Fibroblast of skin of left quadriceps (primary cell): ENCODE data around the gene RBPJL.
A peak's percentile ranks its signal among the peaks of the same experiment; 100 is the strongest.

Experiments used
- DNase-seq, 2 experiments: peaks; one replicate each; pipeline ENCODE4 v3.0.0-alpha.2; 2013; ENCODE audit warnings: low read depth in 2 of 2

The RBPJL gene

DNA sequence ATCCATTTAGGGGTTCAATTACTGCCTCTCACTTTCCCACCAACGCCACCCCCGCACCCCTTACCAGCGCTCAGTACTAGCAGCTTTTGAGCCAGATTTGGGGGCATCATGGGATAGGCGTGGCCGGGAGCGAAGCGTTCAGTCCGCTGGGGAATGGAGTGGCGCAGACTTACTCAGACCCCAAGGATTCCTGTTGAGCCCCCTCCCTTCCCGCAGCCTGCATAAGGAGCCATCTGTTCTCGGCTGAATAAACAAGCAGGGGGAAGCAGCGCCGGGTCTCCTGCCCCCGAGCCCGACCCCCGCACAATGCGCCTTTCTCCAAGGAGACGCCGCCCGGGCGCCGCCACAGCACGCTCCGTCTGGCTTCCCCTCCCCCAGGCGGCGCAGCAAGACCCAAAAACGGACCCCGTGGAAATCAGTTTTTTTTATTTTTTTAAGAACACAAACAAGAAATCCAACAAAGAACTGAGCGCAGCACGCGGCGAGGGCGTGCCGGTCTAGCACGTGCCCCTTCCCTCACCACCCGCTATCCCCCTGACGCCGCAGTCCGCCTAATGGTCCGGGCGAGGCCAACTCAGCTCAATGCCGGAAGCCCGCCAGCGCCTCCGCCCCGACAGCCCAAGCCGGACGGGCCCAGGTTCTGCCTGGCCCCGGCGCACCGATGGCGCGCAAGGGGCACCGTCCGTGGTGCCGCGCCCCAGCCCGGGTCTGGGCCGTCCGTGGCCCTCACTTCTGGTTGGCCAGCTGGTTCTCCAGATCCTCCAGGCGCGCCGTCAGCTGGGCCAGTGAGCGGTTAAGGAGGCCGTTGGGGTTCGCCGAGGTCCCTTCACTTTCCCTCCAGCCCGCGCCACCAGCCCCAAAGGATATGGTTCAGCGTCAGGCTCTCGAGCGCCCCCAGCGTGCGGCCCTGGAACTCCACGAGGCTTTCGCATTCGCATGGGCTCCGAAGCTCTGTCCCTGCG, 13.3 kb upstream of the RBPJL start:
- peak; percentile 17 to 30 for DNase-seq

- DNase-seq, result no peak
Measured at GRCh38 chr20:45294003-45294368, 12.7 kb upstream of the RBPJL start.

DNA sequence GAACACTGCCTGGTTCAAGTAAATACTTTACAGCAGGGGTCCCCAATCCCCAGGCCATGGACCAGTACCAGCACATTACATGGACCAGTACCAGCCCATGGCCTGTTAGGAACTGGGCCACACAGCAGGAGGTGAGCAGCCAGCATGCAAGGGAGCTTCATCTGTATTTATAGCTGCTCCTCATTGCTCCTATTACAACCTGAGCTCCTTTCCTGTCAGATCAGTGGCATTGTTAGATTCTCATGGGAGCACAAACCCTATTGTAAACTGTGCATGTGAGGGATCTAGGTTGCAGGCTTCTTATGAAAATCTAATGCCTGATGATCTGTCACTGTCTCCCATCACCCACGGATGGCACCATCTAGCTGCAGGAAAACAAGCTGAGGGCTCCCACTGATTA, 12.0 kb upstream of the RBPJL start:
- no peak for DNase-seq

DNA sequence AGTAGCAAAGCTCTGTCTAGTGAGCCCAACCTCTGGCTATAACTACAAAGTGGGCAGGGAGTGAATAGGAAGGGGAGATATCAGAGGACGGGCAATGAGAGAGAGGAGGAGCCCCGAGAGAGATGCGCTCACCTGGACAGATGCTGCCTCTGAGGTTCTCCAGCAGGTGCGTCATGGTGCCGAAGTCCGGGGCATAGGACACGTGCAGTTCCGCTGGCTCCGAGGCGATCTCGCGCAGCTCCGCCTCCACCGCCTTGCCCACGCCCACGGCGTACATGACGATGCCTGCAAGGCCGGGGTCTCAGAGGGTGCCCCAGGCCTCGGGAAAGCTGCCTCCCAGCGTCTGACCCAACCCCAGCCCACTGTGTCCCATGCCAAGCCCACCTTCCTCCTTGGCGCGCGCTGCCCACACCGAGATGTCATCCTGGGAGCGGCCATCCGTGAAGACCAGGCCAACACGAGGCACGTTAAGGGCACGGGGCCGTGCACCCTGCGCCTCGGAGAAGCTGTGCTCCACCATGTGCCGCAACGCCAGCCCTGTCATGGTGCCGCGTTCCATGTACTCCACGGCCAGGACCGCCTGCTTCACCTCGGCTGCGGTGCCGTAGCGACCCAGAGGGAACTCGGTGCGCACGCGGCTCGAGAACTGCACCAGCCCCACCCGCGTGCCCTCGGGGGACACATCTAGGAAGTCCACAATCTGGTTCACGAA, 8.7 kb upstream of the RBPJL start:
- no peak for DNase-seq

DNA sequence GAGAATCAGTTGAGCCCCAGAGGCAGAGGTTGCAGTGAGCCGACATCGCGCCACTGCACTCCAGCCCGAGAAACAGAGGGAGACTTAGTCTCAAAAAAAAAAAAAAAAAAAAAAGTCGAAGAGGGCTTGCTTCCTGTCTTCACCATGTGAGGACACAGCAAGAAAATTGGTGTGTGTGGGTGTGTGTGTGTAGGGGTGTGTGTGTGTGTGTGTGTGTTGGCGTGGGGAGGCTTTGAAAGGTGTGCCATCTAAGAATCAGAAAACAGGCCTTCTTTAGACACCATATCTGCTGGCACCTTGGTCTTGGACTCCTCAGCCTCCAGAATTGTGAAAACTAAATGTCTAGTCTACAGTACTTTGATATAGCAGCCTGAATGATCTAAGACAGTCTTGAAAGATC, 6.9 kb upstream of the RBPJL start:
- no peak for DNase-seq

DNA sequence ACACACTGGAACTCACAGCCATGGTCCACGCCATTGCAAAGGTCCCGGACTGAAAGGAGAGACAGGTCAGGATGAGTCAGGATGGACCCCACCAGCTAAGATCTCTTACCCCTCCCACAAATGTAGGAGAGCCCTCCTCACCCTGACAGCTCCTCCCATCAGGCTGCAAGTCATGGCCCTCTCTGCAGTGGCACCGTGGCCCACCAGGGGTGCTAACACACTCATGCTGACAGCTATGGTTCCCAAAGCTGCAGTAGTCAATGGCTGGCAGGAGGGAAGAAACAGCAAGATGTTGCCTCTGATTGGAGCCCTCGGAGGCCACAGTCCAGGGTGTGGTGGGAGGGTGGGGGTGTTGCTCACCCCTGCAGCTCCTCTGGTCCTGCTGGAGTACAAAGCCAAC, 5.7 kb upstream of the RBPJL start:
- DNase-seq, result no peak

GRCh38 chr20:45301824-45302271, 4.8 kb upstream of the RBPJL start:
- DNase-seq, result no peak

GRCh38 chr20:45303586-45304463, 2.8 kb upstream of the RBPJL start:
- no peak for DNase-seq

GRCh38 chr20:45304464-45304999, 2.1 kb upstream of the RBPJL start:
- no peak for DNase-seq

GRCh38 chr20:45305262-45305661, 1.4 kb upstream of the RBPJL start:
- DNase-seq, result no peak

GRCh38 chr20:45307076-45307640, 518 bp downstream of the RBPJL start:
- DNase-seq, result no peak

GRCh38 chr20:45308117-45308778, 1.6 kb downstream of the RBPJL start, which contains the start of gene MATN4:
Gene MATN4 (minus strand): TSS chr20:45308299. CDS start chr20:45305582, 2,717 bp downstream.
- DNase-seq, result no peak

GRCh38 chr20:45309075-45309474, 2.4 kb downstream of the RBPJL start:
- no peak for DNase-seq

GRCh38 chr20:45311589-45312211, 5.1 kb downstream of the RBPJL start:
- no peak for DNase-seq

DNA sequence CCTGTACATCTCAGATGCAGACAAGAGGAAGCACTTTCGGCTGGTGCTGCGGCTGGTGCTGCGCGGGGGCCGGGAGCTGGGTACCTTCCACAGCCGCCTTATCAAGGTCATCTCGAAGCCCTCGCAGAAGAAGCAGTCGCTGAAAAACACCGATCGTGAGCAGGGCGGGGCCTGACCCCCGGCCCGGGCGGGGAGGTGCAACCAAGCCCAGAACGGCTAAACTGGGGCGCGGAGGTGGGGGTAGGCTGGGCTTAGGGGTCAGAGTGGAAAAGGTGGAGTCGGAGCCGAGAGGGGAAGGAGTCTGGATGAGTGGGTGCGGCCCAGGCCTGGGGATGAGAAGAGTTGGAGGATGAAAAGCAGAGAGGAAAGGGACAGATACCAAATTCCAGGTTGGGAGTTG, 5.6 kb downstream of the RBPJL start:
- DNase-seq, result no peak

DNA sequence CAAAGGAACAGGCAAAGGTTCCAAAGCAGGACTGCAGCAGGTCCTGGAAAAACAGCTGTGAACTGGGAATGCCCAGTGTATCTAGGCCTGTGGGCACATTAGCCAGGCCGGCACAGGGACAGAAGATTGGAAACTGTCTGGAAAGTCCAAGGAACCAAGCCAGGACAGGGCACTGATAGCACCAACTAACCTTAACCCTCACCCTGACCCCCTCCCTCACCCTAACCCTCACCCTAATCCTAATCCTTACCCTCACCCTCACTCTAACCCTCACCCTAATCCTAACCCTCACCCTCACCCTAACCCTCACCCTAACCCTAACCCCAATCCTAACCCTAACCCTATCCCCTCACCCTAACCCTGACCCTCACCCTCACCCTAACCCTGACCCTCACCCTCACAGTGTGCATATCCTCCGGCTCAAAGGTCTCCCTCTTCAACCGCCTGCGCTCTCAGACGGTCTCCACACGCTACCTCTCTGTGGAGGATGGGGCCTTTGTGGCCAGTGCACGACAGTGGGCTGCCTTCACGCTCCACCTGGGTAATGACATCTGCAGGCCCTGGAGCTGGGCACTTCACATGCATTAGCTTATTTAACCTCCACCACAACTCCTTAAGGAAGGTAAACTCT, 6.5 kb downstream of the RBPJL start:
- DNase-seq, result no peak

DNA sequence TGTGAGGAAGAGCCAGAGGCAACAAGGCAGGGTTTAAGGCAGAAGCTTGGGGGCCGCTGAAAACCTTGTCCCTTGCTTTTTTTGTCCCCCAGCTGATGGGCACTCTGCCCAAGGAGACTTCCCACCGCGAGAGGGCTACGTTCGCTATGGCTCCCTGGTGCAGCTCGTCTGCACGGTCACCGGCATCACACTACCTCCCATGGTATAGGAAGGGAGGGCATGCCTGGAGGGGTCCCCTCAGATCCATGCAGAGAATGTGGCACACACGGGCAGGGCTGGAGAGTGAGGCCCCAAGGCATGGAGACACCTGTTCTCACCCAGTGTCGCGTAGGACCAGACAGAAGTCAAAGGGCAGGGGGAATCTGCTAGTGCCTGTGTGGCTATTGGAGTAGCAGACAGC, 7.3 kb downstream of the RBPJL start:
- DNase-seq, result no peak

GRCh38 chr20:45315672-45316071, 9.0 kb downstream of the RBPJL start:
- no peak for DNase-seq

DNA sequence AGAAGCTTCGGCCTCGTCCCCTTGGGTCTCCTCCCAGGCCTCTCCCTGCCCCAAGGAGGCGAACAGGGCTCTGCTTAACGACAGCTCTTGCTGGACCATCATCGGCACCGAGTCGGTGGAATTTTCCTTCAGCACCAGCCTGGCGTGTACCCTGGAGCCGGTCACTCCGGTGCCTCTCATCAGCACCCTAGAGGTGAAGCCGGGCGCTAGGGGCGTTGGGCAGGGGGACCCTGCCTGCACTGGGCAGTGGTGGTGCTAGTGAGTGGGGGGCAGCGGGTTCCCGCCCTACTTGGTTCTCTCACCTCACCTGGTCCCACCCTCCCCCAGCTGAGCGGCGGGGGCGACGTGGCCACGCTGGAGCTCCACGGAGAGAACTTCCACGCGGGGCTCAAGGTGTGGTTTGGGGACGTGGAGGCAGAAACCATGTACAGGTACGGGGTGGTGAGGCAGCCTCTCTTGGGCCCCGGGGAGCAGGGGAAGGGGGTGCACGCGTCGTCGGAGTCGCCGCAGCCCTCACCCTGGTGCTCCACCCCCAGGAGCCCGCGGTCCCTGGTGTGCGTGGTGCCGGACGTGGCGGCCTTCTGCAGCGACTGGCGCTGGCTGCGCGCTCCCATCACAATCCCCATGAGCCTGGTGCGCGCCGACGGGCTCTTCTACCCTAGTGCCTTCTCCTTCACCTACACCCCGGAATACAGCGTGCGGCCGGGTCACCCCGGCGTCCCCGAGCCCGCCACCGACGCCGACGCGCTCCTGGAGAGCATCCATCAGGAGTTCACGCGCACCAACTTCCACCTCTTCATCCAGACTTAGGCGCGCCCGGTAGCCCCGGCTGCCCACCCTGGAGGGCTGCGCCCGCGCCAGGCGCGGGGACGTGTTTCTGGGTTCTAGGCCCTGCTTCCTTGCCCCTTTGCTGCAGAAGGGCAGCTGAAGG, 9.8 kb downstream of the RBPJL start:
- DNase-seq, result no peak
